Tibial nerve (tissue), 4 donors: Measurements from ENCODE around the gene ACTL7B. TPM values are rescaled to one million over a fixed set of nuclear protein-coding genes. Genes with fewer than 3 reads are reported as not detected.

Experiments used
- DNase-seq, 2 donors: peaks; one replicate each; pipeline ENCODE4 v3.0.0-alpha.2; 2019; ENCODE audit warnings: low spot score in 2 of 2
- H3K27ac ChIP-seq, 4 donors: fragments of 200-600 bp; sonication (generic) in 3 of 4; one replicate each; pipeline ENCODE4 v1.5.1; 2017 to 2019; ENCODE audit warnings: mild to moderate bottlenecking in 1 of 4
- H3K27me3 ChIP-seq, 2 donors: fragments of 200-600 bp; sonication (generic) in 1 of 2; one replicate each; pipeline versions ENCODE4 v1.5.1 to v1.6.0; 2017 to 2019
- H3K36me3 ChIP-seq, 3 donors: fragments of 200-600 bp; sonication (generic); one replicate each; pipeline ENCODE4 v1.5.1; 2018 to 2019
- H3K4me1 ChIP-seq, 4 donors: fragments of 200-600 bp; sonication (generic) in 3 of 4; one replicate each; pipeline ENCODE4 v1.5.1; 2017 to 2019
- H3K4me3 ChIP-seq, 4 donors: fragments of 200-600 bp; sonication (generic) in 3 of 4; one replicate each; pipeline ENCODE4 v1.5.1; 2017 to 2019; ENCODE audit warnings: mild to moderate bottlenecking in 1 of 4, moderate library complexity in 1 of 4
- H3K9me3 ChIP-seq, 4 donors: fragments of 200-600 bp; sonication (generic) in 3 of 4; one replicate each; pipeline ENCODE4 v1.5.1; 2017 to 2019
- CTCF ChIP-seq, 5 experiments: fragments of 200-600 bp in 3 of 5; fragments of 450-650 bp in 2 of 5; sonication (generic) in 3 of 5; IDR thresholded peaks; one replicate each; pipeline ENCODE4 v1.5.1; 2016 to 2019; ENCODE audit warnings: antibody characterized with exemption in 5 of 5, mild to moderate bottlenecking in 3 of 5, moderate library complexity in 2 of 5
- EP300 ChIP-seq, 2 donors: sonication (generic); formaldehyde crosslinking; IDR thresholded peaks; one replicate each; pipeline ENCODE4 v1.6.1; 2017; ENCODE audit warnings: antibody characterized with exemption in 2 of 2, mild to moderate bottlenecking in 1 of 2
- POLR2A ChIP-seq, 2 donors: fragments of 450-650 bp; IDR thresholded peaks; one replicate each; pipeline ENCODE4 v1.6.1; 2017; ENCODE audit warnings: antibody characterized with exemption in 2 of 2, mild to moderate bottlenecking in 2 of 2, moderate library complexity in 2 of 2
- WGBS, 2 donors: methylation state at CpG; one replicate each; pipeline ENCODE4 v1.1.5; 2018; 5-methylcytosine and 5-hydroxymethylcytosine counted together
- total RNA-seq, 4 donors: library from RNA; depleted of rRNA; stranded (reverse); fragments of >200 nt; gene quantifications; one replicate each; pipeline ENCODE4 v1.1.0, GENCODE V29; 2016

Gene ACTL7B
- total RNA-seq, 4 donors from 2014 or later: not detected

- no peaks in the 10 kb centered on the region for H3K36me3 ChIP-seq
- H3K4me1 ChIP-seq: no peaks in the 10 kb centered on the region
- WGBS, 2 donors: 94 to 97% methylated on average over 14 to 15 of the region's 25 CpGs
- no peak for DNase-seq
- H3K4me3 ChIP-seq: no peak overlapping the region
- H3K27ac ChIP-seq: no peak overlapping the region
- no peak for TF ChIP-seq POLR2A (IDR thresholded peaks at IDR 0.05)
- TF ChIP-seq CTCF (IDR thresholded peaks at IDR 0.05): no peak
- TF ChIP-seq EP300 (IDR thresholded peaks at IDR 0.05): no peak
- H3K27me3 ChIP-seq: no peaks in the 10 kb centered on the region
- H3K9me3 ChIP-seq: no peaks in the 10 kb centered on the region
Observed at GRCh38 chr9:108855529-108855886, 278 bp downstream of the ACTL7B start.

GRCh38 chr9:108854641-108855528 is 901 bp downstream of the ACTL7B start:
- TF ChIP-seq EP300 (IDR thresholded peaks at IDR 0.05) (no peak), POLR2A (IDR thresholded peaks at IDR 0.05) (no peak), CTCF (IDR thresholded peaks at IDR 0.05) (no peak)
- 90 to 92% methylated on average over 45 to 56 of the region's 59 CpGs for WGBS, 2 donors
- no peaks in the 10 kb centered on the region for H3K4me1 ChIP-seq
- no peak overlapping the region for H3K27ac ChIP-seq
- no peak overlapping the region for H3K4me3 ChIP-seq
- no peaks in the 10 kb centered on the region for H3K9me3 ChIP-seq
- DNase-seq: no peak
- H3K27me3 ChIP-seq: no peaks in the 10 kb centered on the region
- H3K36me3 ChIP-seq: no peaks in the 10 kb centered on the region

- 80 to 82% methylated on average over 3 of the region's 3 CpGs for WGBS, 2 donors
- DNase-seq: no peak
- Histone ChIP-seq H3K4me3 (no peak overlapping the region), H3K9me3 (no peaks in the 10 kb centered on the region), H3K27ac (no peak overlapping the region), H3K36me3 (no peaks in the 10 kb centered on the region), H3K4me1 (no peaks in the 10 kb centered on the region), H3K27me3 (no peaks in the 10 kb centered on the region)
- no peak for TF ChIP-seq POLR2A (IDR thresholded peaks at IDR 0.05)
- TF ChIP-seq CTCF (IDR thresholded peaks at IDR 0.05): no peak
- no peak for TF ChIP-seq EP300 (IDR thresholded peaks at IDR 0.05)
Observed at GRCh38 chr9:108854094-108854493, 1.7 kb downstream of the ACTL7B start.

GRCh38 chr9:108852079-108852478 is 3.7 kb downstream of the ACTL7B start:
- H3K27me3 ChIP-seq: no peaks in the 10 kb centered on the region
- no peaks in the 10 kb centered on the region for H3K9me3 ChIP-seq
- 12 to 17% methylated on average over 1 of the region's 1 CpG for WGBS, 2 donors
- no peak overlapping the region for H3K4me3 ChIP-seq
- H3K36me3 ChIP-seq: no peaks in the 10 kb centered on the region
- no peaks in the 10 kb centered on the region for H3K4me1 ChIP-seq
- H3K27ac ChIP-seq: no peak overlapping the region
- DNase-seq: no peak
- TF ChIP-seq EP300 (IDR thresholded peaks at IDR 0.05): no peak
- no peak for TF ChIP-seq POLR2A (IDR thresholded peaks at IDR 0.05)
- no peak for TF ChIP-seq CTCF (IDR thresholded peaks at IDR 0.05)

GRCh38 chr9:108851138-108851537 is 4.6 kb downstream of the ACTL7B start:
- Histone ChIP-seq H3K4me3 (no peak overlapping the region), H3K9me3 (no peaks in the 10 kb centered on the region), H3K27ac (no peak overlapping the region), H3K36me3 (no peaks in the 10 kb centered on the region), H3K27me3 (no peaks in the 10 kb centered on the region), H3K4me1 (no peaks in the 10 kb centered on the region)
- TF ChIP-seq EP300 (IDR thresholded peaks at IDR 0.05): no peak
- TF ChIP-seq CTCF (IDR thresholded peaks at IDR 0.05): no peak
- no peak for TF ChIP-seq POLR2A (IDR thresholded peaks at IDR 0.05)
- WGBS, 2 donors: 74 to 82% methylated on average over 3 of the region's 3 CpGs
- no peak for DNase-seq
